Stimulated activated CD4-positive, alpha-beta T cell treated with anti-CD3 and anti-CD28 coated beads, Interleukin-1b, Interleukin-23, amount 100 ng/mL, for 48 hours (primary cell): ENCODE data around the gene NLRP12.
A peak's percentile ranks its signal among the peaks of the same experiment; 100 is the strongest.
"Not testable (repeated sequence)": the region's sequence is repeated elsewhere in the genome, so short reads cannot be mapped to it uniquely, and the experiment has no call there.

Source experiments
- DNase-seq: peaks from one replicate; pipeline ENCODE4 v3.0.0-alpha.2; 2020

NLRP12 gene

GRCh38 chr19:53774491-53774890 lies 49.6 kb downstream of the NLRP12 start:
- DNase-seq, result not testable (repeated sequence)

- no peak for DNase-seq
These were observed 50.1 kb downstream of the NLRP12 start for GRCh38 chr19:53773999-53774398.

DNA sequence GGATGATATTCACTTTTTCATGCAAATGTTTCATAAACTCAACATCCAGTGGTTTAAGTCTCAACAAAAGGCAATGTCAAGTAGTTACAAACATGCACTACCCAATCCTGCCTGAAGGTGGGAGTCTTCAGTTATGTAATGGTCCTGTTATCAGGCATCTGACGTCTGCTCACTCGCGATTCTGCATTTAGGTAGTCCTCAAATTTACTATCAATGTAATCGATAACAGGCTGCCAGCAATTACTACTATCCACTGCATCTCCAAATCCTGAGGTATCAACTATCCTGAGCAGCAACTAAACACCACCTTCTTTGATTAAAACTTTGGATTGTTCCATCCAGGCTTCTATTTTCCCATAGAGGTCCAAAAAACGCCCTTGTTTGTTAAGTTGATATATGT lies 51.2 kb downstream of the NLRP12 start:
- peak; percentile 20 for DNase-seq

- no peak for DNase-seq
These were observed 53.0 kb downstream of the NLRP12 start for GRCh38 chr19:53771144-53771543.

DNA sequence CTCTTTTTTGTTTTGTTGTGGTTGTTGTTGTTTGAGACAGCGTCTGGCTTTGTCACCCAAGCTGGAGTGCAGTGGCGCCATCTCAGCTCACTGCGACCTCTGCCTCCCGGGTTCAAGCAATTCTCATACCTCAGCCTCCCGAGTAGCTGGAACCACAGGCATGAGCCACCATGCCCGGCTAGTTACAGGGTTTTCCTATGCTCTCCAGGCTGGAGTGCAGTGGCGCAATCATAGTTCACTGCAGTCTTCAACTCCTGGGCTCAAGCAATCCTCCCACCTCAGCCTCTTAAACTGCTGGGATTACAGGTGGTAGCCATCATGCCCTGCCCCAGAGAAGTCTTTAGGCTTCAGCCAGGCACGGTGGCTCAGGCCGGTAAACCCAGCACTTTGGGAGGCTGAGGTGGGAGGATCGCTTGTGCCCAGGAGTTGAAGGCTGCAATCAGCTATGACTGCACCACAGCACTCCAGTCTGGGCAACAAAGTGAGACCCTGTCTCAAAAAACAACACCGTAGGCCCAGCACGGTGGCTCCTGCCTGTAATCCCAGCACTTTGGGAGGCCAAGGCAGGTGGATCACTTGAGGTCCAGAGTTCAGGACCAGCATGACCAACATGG lies 54.3 kb downstream of the NLRP12 start:
- DNase-seq, result not testable (repeated sequence)

DNA sequence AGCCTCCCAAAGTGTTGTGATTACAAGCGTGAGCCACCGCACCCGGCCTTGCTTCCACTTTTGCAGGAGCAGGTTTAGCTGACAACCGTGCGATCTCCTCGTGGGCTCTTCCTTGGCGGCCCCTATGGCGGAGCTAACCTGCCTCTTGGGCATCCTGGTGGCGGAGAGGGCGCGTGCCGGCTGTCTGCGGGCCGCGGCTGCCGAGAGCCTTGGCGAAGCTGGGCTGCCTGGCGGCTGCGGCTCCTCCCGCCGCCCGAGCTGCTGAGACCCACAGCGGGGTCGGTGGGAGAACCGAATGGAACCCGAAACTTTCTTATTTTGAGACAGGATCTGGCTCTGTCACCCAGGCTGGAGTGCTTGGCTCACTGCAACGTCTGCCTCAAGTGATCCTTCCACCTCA lies 55.7 kb downstream of the NLRP12 start:
- DNase-seq, result no peak

DNA sequence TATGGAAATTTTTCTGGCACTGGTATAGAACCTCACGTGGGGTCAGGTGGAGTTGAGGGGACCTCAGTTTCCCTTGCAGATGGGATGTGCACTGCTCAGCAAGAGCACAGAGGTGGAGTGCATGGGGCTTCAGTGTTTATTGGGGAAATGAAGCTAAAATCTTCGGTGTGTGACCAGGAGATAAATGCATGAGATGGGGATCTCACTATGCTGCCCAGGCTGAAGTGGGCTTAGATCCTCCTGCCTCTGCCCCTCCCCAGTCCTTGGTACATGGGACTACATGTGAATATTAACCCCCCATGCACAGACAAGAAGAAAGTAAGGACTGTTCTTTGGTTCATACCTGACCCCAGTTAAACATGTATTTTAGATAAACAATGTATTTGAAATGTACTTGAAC lies 65.1 kb downstream of the NLRP12 start:
- not testable (repeated sequence) for DNase-seq
